SW 1271 (cell line): ENCODE measurements around the gene FBN2.
"Not testable (repeated sequence)": the region's sequence is repeated elsewhere in the genome, so short reads cannot be mapped to it uniquely, and the experiment has no call there.

Experiments used
- DNase-seq, 2 experiments: peaks; one replicate each; lab custom pipeline; 2025; lab: John Stamatoyannopoulos, UW

The FBN2 gene

DNA sequence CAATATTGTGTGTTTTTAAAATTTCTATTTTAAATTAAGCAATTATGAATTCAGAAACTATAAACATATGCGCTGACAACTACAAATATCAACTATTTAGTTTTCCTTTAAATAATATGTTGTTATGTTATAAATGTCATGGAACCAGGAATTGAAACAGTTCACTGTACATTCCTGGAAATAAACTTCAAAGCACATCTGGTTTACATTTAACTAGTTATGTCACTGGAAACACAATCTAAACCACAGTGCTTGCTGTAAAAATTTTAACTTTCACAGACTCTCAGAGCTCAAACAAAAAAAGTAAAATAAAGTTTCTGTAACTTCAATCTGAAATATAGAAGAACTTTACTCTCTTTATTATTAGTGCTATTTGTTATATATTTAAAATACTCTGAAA is 179.2 kb downstream of the FBN2 start:
- DNase-seq: no peak

DNA sequence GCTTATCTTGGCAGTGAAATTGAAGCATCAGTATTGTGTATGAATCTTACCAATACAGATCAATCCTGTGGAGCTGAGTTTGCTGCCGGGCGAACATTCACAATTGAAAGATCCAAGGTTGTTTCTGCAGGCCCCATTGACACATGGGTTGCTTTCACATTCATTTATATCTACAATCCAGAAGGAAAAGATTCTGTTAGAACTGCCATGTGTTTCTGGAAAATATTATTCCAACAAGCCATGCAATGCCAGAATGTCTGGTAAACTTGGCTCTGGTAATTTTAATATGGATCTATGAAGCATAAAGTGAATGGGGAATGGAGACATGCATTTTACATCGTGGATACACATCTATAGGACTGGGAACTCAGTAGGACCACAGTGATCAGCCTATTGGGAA is 180.8 kb downstream of the FBN2 start:
- no peak for DNase-seq

DNA sequence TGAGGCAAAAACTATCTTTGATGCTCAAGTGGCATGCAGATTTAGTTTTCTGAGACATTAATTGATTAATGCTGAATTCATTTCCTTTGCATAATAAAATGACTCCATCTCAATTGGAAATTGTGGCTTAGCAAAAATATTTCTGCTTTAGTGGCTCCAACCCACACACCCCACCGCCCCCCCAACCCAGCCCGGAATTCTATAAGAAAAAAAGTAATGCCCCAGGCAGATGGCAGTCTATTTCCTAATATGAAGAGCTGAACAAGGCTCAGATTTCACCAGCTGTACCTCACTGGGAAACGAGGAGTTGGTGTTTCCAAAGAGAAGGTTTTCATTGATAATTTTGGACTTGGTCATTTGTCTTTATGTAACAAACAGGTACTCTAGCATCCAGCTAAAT is 182.1 kb downstream of the FBN2 start:
- no peak for DNase-seq

DNA sequence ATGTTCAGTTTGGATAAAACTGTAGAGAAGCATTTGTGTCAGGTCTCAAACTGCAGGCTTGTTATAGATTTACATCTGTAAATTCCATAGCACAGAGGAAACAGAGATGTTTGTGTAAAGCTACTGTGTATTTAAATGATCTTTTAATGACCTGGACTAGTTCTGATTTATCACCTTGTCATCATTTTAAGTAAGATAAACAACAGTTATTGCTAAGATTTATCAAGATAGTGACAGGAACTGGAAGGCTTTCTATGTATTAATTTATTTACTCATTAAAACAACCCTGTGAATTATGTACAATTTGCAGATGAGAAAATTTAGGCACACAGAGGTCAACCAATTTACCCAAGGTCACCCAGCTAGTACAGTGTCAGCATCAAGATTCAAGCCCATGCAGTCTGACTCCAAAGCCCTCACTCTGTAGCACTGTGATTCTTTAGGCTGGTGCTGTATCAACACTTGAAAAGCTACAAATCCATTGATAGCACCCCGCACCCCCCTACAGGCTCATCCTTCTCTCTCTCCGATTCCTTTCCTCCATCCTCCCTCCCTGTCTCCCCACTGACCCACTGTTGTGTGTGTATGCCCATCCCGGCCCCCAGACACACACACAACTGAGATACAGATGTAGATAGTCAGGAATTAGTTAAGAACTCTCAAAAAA is 184.5 kb downstream of the FBN2 start:
- DNase-seq: no peak

DNA sequence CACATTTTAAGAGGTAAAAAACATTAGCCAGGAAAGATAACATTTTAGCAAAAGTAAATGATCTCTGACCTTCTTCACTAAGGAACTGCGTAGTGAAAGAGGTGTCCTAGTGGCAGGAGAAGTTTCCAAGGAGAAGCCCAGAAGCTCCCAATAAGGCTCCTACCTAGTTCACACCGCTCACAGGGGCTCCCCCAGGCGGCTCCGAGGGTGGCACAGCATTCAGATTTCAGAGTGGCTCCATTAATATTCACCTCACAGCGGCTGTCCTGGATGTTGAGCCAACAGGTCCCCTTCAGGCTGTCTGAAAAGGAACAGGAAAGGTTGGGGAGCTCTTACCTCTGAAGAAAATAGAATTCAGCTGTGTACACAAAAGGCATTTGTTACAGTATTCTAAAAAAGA is 187.3 kb downstream of the FBN2 start:
- no peak for DNase-seq

DNA sequence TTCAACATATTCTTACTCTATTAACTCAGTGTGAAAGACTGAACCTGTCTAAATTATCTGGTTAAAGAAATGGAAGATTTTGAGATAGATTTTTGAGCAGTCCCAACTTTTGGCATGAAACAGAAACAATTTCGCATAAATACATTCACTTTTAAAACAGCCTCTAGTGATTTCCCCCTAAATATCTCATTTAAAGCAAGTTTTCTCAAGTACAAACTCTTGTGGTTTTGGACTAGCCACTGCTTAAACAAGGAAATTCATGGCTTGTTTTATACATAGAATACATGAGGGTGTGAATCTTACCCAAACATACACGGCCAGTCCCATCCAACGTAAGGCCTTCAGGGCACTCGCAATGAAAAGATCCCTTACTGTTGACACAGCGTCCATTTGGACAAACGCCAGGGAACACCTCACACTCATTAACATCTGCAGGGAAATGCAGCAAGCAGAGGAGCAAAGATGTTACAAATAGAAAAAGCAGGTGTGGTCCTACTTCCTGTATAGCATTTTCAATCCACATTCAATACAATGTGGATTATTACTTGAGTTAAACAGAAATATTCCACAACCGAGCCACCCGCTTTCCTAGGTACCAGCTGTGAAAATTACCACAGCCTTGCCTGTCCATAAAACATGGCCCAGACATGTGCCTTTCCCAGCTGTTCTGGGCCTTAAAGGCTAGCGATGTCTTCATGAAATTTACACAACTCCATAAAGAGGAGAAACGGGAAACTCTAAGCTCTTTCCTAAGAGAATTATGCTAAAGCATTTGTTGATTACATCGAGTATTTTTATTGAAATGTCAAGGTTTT is 188.8 kb downstream of the FBN2 start:
- no peak for DNase-seq

DNA sequence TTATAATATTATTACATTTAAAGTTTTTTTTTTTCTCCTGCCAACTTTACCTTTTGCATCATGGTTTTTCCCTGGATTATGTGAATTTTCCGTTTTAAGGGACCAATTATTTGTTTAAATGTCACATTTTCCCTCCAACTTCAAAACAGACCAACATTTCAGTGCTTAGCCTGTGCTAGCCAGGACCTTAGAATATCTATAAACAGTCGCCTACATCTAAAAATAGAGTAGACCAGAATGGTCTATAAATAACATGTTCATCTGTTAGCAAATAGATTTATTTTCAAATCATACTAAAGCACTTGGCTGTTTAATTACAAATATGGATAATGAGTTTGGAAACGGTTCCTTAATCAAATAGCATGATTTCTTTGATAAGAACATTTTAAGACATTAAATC is 192.0 kb downstream of the FBN2 start:
- DNase-seq: no peak

DNA sequence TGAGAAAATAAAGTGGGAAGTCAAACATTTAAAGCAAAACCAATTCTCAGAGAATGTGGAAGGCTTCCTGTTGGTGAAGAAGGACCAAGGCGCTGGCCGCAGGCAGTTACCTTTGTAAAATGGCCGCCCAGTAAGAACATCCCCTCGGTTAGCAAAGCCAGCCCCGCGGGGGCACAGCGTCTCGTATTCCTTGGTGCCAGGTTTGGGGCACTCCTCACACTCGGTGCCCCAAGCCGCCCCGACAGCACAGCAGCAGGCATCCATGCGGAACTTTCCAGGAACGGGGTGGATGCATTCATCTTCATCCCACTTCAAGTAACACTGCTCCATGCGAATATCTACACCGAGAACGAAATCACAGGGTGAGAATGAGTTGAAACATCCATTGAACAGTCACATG is 192.8 kb downstream of the FBN2 start:
- no peak for DNase-seq

DNA sequence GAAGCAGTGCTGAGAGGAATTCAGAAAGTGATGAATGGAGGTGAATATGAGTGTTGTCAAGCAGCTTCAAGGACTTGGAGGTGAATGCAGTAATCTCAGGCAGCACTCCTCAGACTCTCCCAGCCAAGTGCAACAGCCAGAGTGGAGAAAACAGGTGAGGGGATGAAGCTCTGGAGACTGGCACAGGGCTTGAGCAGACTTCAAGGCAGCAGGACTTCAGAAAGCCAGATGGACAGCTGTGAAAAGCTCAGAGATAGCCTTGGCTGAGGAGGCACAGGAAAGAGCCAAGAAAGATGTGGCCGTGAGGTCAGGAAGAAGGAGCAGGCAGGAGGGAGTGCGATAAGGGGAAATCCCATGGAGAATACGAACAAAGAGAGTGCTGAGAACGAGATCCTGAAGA is 194.9 kb downstream of the FBN2 start:
- no peak for DNase-seq

DNA sequence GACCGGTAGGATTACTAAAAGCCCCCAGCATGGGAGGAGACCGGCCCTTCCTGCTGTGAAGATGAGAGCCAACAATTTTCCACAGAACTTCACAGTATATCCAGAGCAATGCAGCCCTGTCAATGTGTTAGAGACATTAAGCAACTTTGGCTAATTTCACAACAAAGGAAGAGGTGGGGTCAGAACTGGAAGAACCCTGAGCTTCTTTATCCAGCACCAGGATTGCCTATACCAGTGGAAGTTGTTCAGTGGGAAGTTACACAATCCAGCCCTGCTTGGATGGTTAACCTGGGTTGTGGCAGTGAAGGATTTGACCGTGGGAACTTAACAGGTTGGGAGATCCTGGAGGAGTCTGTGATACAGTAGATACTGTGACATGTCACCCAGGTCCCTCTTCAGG is 197.0 kb downstream of the FBN2 start:
- no peak for DNase-seq

DNA sequence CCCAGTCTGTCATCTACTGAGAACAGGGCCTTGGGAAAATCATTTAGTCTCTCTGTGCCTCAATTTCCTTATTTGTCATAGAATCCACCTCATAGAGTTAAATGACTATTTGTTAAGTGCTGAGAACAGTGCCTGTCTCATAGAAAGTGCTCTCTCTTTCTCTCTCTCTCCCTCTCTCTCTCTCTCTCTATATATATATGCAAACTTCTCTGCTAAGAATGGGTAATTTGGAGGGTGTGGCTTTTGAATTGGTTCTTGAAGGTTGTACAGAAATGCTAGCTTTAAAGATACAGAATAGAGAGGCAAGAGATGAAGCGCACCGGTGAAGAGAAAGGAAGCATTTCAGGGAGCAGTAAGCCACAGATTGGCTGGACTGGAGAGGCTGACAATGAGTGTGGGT is 197.4 kb downstream of the FBN2 start:
- no peak for DNase-seq

DNA sequence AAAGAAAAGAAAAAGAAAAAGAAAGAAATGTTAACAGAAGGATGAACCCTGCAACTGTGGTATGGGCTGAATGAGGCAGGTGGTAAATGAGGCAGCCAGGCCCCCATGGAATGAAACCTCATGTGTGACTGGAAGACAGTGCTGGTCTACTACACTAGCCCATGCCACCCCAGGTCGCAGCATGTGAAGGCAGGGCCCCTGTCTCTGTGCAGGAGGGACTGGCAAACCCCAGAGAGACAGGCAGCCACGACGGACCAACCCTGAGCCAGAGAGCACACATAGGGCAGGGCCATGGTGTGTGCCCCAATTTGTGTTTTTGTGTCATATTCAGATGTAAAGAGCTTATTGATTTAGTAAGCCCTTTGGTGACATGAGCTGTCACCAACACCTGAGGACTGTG is 198.5 kb downstream of the FBN2 start:
- no peak for DNase-seq

DNA sequence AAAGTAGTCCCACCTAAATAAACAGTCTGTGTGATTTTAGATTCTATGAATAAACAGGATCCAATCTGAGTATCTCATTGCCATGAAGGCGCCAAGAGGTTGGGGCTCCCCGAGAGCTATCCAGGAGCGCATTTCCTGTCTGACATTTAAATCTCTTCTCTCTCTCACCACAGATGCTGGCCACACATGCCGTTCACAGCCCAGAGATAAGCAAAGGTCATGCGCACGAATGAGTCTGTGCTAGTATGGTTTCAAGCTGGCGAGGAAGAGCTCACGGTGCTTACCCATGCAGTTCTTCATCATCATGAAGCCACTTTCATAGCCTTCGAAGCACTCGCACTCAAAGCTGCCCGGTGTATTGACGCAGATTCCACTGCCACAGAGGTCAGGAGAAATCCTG is 199.4 kb downstream of the FBN2 start:
- no peak for DNase-seq

DNA sequence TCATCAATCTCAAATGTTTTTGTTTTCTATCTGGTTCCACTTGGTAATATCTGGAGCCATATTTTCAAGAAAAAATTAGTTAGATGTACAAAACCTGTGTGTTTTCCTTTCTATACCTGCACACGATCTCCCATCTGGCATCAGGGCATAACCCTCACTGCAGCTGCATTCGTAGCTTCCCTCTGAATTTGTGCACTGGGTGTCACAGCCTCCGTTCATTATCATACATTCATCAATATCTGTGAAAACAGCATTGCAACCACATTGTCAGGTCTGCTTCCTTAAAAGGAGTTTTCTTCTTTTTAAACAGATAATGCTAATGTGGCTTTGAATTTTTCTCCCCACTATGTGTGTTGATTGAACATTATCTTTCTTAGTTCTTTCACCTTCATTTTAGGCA is 202.7 kb downstream of the FBN2 start:
- no peak for DNase-seq

DNA sequence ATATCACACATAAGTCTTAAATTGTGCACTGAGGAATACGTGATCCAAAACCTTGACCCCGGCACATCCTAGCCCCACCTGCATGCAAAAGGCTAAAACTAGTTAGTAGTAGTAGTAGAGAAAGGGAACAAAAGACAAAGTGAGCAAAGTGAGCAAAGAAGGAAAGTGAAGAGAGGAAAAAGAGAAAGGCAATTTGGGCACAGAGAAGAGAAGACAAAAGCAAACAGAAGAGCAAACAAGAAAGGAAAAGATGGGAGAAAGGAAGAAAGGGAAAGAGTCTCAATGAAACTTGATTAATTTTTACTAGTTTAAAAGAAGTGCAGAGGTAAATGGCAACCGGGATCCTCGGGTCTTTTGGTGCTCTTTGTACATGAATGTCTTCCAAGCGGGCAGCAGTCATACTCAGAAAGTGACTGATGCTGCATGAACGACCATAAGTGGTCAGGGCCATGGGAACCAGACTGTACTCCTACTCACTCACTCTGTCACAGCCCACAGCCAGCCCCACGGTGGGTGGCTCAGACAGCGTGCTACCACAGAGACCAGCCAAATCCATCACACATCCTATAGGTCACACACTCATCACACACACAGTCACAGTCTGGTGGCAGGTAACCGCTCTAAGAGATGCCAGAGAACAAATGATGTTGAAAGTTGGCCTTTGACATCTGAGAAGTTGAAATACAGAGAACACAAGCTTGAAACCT is 203.9 kb downstream of the FBN2 start:
- no peak for DNase-seq

DNA sequence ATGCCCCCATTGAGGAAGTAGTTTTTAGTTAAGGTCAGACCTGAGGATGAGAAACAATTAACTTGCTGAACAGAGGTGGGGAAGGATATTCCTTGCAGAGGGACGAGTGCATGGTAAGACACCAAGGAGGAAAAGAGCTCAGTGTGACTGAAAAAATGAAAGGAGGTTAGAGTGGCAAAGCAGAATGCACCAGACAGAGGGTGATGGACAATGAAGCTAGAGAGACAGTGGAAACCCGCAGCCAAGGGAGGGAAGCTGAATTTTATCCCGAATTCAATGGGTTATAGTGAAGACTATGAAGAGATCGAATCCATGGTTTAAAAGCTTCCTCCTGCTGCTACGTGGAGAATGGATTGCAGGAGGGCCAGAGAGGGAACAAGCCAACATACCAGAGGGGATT is 206.8 kb downstream of the FBN2 start:
- no peak for DNase-seq

DNA sequence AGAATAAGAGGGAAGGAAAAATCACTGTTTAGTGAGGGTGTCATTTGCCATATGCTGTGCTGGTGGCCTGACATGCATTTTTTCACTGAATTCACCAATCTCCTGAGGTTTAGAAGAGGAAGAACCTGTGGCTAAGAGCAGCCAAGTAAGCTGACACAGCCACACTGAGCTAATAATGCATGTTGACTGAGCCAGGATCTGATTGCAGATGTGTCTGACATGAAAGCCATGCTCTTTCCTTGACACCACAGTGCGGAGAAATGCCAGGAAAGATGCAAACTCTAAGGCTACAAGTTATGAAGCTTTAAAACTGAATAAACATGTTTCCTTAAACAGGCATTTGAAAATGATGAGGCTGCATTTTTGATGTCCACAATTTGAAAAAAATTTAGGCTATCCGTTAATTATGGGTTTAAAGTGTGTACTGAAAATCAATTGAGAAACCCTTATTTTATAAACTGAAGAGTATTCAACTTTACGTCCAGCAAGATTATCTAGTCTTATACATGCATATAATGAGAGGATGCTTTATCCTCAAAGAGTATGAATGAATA is 208.6 kb downstream of the FBN2 start:
- DNase-seq: no peak

DNA sequence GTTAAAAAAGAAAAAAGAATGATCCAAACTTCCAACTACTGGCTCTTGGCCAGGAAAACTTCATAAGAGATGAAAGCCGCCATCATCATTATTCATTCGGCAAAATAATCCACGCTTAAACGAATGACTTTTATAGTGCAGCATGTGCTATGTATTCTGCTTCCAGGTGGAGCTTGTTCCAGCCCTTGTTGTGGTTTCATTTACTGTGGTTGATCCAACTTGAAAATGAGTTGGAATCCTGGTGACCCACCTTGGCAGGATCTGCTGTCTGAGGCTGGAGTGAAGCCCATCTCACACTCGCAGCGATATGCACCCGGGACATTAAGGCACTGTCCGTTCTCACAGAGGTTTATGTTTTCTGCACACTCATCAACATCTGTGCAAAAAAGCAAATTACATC is 209.6 kb downstream of the FBN2 start:
- DNase-seq: no peak

DNA sequence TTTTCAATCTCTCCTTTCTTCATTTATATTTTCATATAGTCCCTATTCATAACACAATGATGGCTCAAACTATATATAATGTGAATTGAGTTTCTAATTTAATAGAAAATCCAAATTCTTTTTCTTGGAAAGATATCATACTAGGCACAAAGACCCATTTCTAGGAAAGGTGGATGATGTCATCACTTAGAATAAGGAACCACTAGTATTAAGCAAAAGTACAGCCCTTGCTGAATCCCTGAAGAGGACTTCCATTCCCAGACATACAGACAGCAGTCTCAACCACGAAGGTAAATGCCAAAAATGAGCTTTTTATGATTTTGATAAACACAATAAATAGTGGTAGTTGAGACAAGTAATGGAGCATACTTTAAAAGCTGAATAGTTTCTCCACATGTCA is 210.0 kb downstream of the FBN2 start:
- DNase-seq: no peak

DNA sequence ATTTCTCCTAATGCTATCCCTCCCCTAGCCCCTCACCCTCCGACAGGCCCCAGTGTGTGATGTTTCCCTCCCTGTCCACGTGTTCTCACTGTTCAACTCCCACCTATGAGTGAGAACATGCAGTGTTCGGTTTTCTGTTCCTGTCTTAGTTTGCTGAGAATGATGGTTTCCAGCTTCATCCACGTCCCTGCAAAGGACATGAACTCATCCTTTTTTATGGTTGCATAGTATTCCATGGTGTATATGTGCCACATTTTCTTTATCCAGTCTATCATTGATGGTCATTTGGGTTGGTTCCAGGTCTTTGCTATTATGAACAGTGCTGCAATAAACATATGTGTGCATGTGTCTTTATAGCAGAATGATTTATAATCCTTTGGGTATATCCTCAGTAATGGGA is 216.6 kb downstream of the FBN2 start:
- DNase-seq: not testable (repeated sequence)

DNA sequence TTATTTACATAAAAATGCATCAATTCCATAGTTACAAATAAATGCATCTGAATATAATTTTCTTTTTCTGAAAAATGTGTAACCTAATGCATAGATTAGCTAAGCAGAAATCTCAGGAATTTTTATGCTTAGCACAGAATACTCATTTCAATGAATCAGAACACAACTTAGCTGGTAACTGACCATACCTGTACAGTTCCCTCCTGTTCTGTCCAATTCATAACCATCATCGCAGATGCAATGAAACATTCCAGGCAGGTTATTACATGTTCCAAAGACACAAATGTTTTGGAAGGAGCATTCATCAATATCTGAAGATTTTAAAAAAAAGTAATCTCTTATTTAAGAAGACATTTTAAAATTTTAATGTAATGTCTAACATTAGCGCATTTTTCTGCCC is 219.4 kb downstream of the FBN2 start:
- DNase-seq: no peak

DNA sequence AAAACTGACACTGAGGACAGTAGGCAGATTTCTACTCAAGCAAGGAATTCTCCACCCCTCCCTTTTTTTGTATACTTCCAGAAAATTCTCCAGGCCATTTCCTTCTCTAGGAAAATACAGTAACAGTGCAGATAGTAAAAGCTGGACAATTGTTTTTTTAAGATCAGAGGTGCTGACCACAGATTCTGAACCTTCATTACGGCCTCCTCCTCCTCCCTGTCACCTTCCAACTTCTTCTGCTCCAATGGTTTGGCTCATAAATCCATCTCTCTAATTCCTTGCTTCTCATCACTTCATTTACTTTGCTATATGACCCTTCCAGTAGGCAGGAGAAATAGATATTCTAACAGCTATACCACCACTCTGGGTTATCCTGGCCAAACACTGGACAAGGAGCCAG is 220.6 kb downstream of the FBN2 start:
- DNase-seq: no peak

DNA sequence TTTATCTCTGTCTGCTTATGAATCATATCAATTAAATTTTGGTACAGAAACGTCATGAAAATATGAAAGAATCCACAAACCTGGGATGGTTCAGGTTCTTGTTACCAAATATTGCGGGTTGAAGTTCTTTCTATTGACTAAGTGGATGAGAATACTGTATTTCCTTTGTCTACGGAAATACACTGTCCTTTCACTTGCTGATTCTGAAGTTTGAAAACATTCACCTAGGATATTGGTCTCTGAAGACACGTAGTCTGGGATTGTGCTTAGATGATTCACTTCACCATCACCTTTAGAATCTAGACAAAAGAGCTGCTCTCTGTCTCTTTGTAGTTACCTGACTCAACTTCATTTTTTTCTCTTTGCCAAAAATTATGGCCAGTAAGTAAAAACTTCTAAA is 222.4 kb downstream of the FBN2 start:
- DNase-seq: no peak
